PC-3 (cell line): ENCODE results near the gene BICD2. TPM values are rescaled to one million over a fixed set of nuclear protein-coding genes. Genes with fewer than 3 reads are reported as not detected.

Experiments
- ATAC-seq: fragments of 200-7000 bp; cut with Tn5 transposase; 2 replicates; pipeline ENCODE4 v1.9.1; 2020; ENCODE audit warnings: mild to moderate bottlenecking, moderate library complexity
- BruUV-seq: library from RNA; stranded (reverse); fragments of 400-500 nt; replicated peaks from 2 replicates; lab custom pipeline; 2021; lab: Mats Ljungman, UMichigan
- CTCF ChIA-PET: fragments of 300-600 bp; sonication (Branson Sonifier 250); formaldehyde crosslinking; loops from one replicate; lab custom pipeline; 2022; ENCODE audit warnings: antibody characterized with exemption; lab: Charles Lee
- POLR2A ChIA-PET: fragments of 300-600 bp; sonication (Branson Sonifier 250); formaldehyde crosslinking; loops from one replicate; lab custom pipeline; 2022; ENCODE audit warnings: antibody characterized with exemption; ENCODE audit not compliant: unreplicated experiment; lab: Charles Lee
- DNase-seq: peaks from one replicate; pipeline ENCODE4 v3.0.0-alpha.2; 2015
- H2AFZ ChIP-seq: fragments of 300-600 bp; sonication (generic); 2 replicates; pipeline ENCODE4 v1.6.0; 2016; ENCODE audit warnings: antibody characterized with exemption, low read length
- H3F3A ChIP-seq: fragments of 300-600 bp; sonication (generic); one replicate; pipeline ENCODE4 v1.6.0; 2017; ENCODE audit warnings: antibody characterized with exemption, low read length, control low read depth, mild to moderate bottlenecking; ENCODE audit not compliant: unreplicated experiment
- H3K27ac ChIP-seq: fragments of 300-600 bp; sonication (generic); 2 replicates; pipeline ENCODE4 v1.5.1; 2016; ENCODE audit warnings: mild to moderate bottlenecking, low read length
- H3K27me3 ChIP-seq: fragments of 300-600 bp; sonication (generic); 2 replicates; pipeline ENCODE4 v1.6.1; 2016; ENCODE audit warnings: low read length, mixed read lengths
- H3K36me3 ChIP-seq: fragments of 300-600 bp; sonication (generic); 2 replicates; pipeline ENCODE4 v1.6.1; 2016; ENCODE audit warnings: low read depth, mixed run types, low read length, mixed read lengths
- H3K4me1 ChIP-seq: fragments of 300-600 bp; sonication (generic); 2 replicates; pipeline ENCODE4 v1.5.1; 2016; ENCODE audit warnings: low read length; ENCODE audit not compliant: insufficient read depth
- H3K4me2 ChIP-seq: fragments of 300-600 bp; sonication (generic); 2 replicates; pipeline ENCODE4 v1.6.0; 2016; ENCODE audit warnings: low read length
- H3K4me3 ChIP-seq: fragments of 300-600 bp; sonication (generic); 2 replicates; pipeline ENCODE4 v1.5.1; 2016; ENCODE audit warnings: mild to moderate bottlenecking, low read length, mixed read lengths
- H3K79me2 ChIP-seq: fragments of 300-600 bp; sonication (generic); 2 replicates; pipeline ENCODE4 v1.6.1; 2017; ENCODE audit warnings: low read length, mixed read lengths
- H3K9ac ChIP-seq: fragments of 300-600 bp; sonication (generic); 2 replicates; pipeline ENCODE4 v1.6.0; 2016; ENCODE audit warnings: mild to moderate bottlenecking, low read length
- H3K9me2 ChIP-seq: fragments of 300-600 bp; sonication (generic); replicated peaks from 2 replicates; pipeline ENCODE4 v1.6.1; 2016; ENCODE audit warnings: mixed run types, low read length, mixed read lengths
- H3K9me3 ChIP-seq: fragments of 300-600 bp; sonication (generic); 2 replicates; pipeline ENCODE4 v1.6.1; 2016; ENCODE audit warnings: low read length, mixed read lengths
- H4K20me1 ChIP-seq: fragments of 300-600 bp; sonication (generic); 2 replicates; pipeline ENCODE4 v1.6.1; 2016; ENCODE audit warnings: low read length, mixed read lengths
- CTCF ChIP-seq: fragments of 300-600 bp; sonication (generic); conservative IDR thresholded peaks from 2 replicates; pipeline ENCODE4 v1.5.1; 2017; ENCODE audit warnings: antibody characterized with exemption, low read depth, mild to moderate bottlenecking, low read length
- EZH2 ChIP-seq: fragments of 300-600 bp; sonication (generic); IDR thresholded peaks from one replicate; pipeline ENCODE4 v1.6.1; 2017; ENCODE audit warnings: antibody characterized with exemption, mild to moderate bottlenecking, low read length; ENCODE audit not compliant: unreplicated experiment
- EZH2phosphoT487 ChIP-seq: fragments of 300-600 bp; sonication (generic); IDR thresholded peaks from 2 replicates; pipeline ENCODE4 v1.6.1; 2018; ENCODE audit warnings: mild to moderate bottlenecking, antibody characterized with exemption, low read length, borderline replicate concordance
- intact Hi-C: fragments of 100-400 bp; cut with micrococcal nuclease; formaldehyde crosslinking; loops from 2 replicates; pipeline ENCODE4 v1.9.0; 2023
- total RNA-seq: library from RNA; depleted of rRNA; stranded (reverse); fragments of >200 nt; gene quantifications from 2 replicates; pipeline ENCODE4 v1.2.3, GENCODE V29; 2014

BICD2 gene
- total RNA-seq, 1 experiment from 2014 or later = 26.3 TPM

GRCh38 chr9:92685022-92685421, 79.6 kb downstream of the BICD2 start:
- Histone ChIP-seq H3K4me3 (no peak overlapping the region), H3K9me3 (no peaks in the 10 kb centered on the region), H3F3A (no peaks in the 10 kb centered on the region), H4K20me1 (no peaks in the 10 kb centered on the region), H3K4me2 (no peak overlapping the region), H3K27ac (no peak overlapping the region), H3K9me2 (no peaks in the 10 kb centered on the region), H3K79me2 (no peaks in the 10 kb centered on the region), H3K27me3 (no peaks in the 10 kb centered on the region), H3K36me3 (no peaks in the 10 kb centered on the region), H3K4me1 (no peaks in the 10 kb centered on the region), H3K9ac (no peak overlapping the region), H2AFZ (no peak overlapping the region)
- CTCF ChIA-PET = no interaction called here
- DNase-seq (no peak), ATAC-seq (no peak)
- no TSS peak for BruUV-seq
- intact Hi-C loops = no loop called here
- POLR2A ChIA-PET = no interaction called here
- TF ChIP-seq EZH2 = no peak
- no peak for TF ChIP-seq CTCF
- no peak for TF ChIP-seq EZH2phosphoT487

GRCh38 chr9:92682269-92682668, 82.4 kb downstream of the BICD2 start:
- intact Hi-C loops = no loop called here
- Histone ChIP-seq H2AFZ (no peak overlapping the region), H3K27me3 (no peaks in the 10 kb centered on the region), H3K9ac (no peak overlapping the region), H3K4me3 (no peak overlapping the region), H3K36me3 (no peaks in the 10 kb centered on the region), H3K4me1 (no peaks in the 10 kb centered on the region), H4K20me1 (no peaks in the 10 kb centered on the region), H3F3A (no peaks in the 10 kb centered on the region), H3K27ac (no peak overlapping the region), H3K9me3 (no peaks in the 10 kb centered on the region), H3K79me2 (no peaks in the 10 kb centered on the region), H3K4me2 (no peak overlapping the region), H3K9me2 (no peaks in the 10 kb centered on the region)
- no TSS peak for BruUV-seq
- ATAC-seq (no peak), DNase-seq (no peak)
- CTCF ChIA-PET = no interaction called here
- POLR2A ChIA-PET = no interaction called here
- TF ChIP-seq CTCF (no peak), EZH2 (no peak), EZH2phosphoT487 (no peak)

- ATAC-seq (no peak), DNase-seq (no peak)
- no TSS peak for BruUV-seq
- Histone ChIP-seq H2AFZ (no peak overlapping the region), H3K9me3 (no peaks in the 10 kb centered on the region), H3K4me3 (no peak overlapping the region), H3K27ac (no peak overlapping the region), H3K9me2 (no peaks in the 10 kb centered on the region), H4K20me1 (no peaks in the 10 kb centered on the region), H3K79me2 (no peaks in the 10 kb centered on the region), H3K4me1 (no peaks in the 10 kb centered on the region), H3K27me3 (no peaks in the 10 kb centered on the region), H3K9ac (no peak overlapping the region), H3K36me3 (no peaks in the 10 kb centered on the region), H3F3A (no peaks in the 10 kb centered on the region), H3K4me2 (no peak overlapping the region)
- TF ChIP-seq EZH2 = no peak
- no peak for TF ChIP-seq CTCF
- no peak for TF ChIP-seq EZH2phosphoT487
- ChIA-PET CTCF (no interaction called here), POLR2A (no interaction called here)
- intact Hi-C loops = no loop called here
Measured at GRCh38 chr9:92680166-92681119, 84.2 kb downstream of the BICD2 start.
